Activated naive CD8-positive, alpha-beta T cell treated with anti-CD3 and anti-CD28 coated beads, Interleukin-2, amount 50 U/mL, for 16 hours (primary cell): ENCODE results near the gene CDH18.

ENCODE experiments used
- DNase-seq: peaks from one replicate; pipeline ENCODE4 v3.0.0-alpha.2; 2020; ENCODE audit warnings: low read depth, low spot score

Gene CDH18

GRCh38 chr5:19928562-19929421 is 59.2 kb downstream of the CDH18 start:
- no peak for DNase-seq

- DNase-seq, result no peak
Measured at GRCh38 chr5:19927919-19928318, 60.1 kb downstream of the CDH18 start.

- DNase-seq, result no peak
Measured at GRCh38 chr5:19927170-19927569, 60.8 kb downstream of the CDH18 start.

- DNase-seq, result no peak
Measured at GRCh38 chr5:19923742-19924141, 64.3 kb downstream of the CDH18 start.

GRCh38 chr5:19920761-19921160 is 67.2 kb downstream of the CDH18 start:
- no peak for DNase-seq

GRCh38 chr5:19918780-19919179 is 69.2 kb downstream of the CDH18 start:
- DNase-seq, result no peak

- no peak for DNase-seq
Measured at GRCh38 chr5:19917588-19918122, 70.3 kb downstream of the CDH18 start.

- DNase-seq, result no peak
Measured at GRCh38 chr5:19910136-19910535, 77.9 kb downstream of the CDH18 start.

- DNase-seq, result no peak
Measured at GRCh38 chr5:19904766-19905165, 83.2 kb downstream of the CDH18 start.

- no peak for DNase-seq
Measured at GRCh38 chr5:19903611-19904010, 84.4 kb downstream of the CDH18 start.

- DNase-seq, result no peak
Measured at GRCh38 chr5:19902316-19902934, 85.6 kb downstream of the CDH18 start.

GRCh38 chr5:19900269-19900668 is 87.7 kb downstream of the CDH18 start:
- DNase-seq, result no peak

GRCh38 chr5:19891658-19892057 is 96.3 kb downstream of the CDH18 start:
- DNase-seq, result no peak

- DNase-seq, result no peak
Measured at GRCh38 chr5:19886123-19886917, 101.7 kb downstream of the CDH18 start.

GRCh38 chr5:19885040-19885824 is 102.8 kb downstream of the CDH18 start:
- no peak for DNase-seq

GRCh38 chr5:19880859-19881436 is 107.1 kb downstream of the CDH18 start:
- no peak for DNase-seq

- no peak for DNase-seq
Measured at GRCh38 chr5:19880458-19880857, 107.5 kb downstream of the CDH18 start.

GRCh38 chr5:19874811-19875210 is 113.2 kb downstream of the CDH18 start:
- no peak for DNase-seq

- DNase-seq, result no peak
Measured at GRCh38 chr5:19866090-19866450, 121.9 kb downstream of the CDH18 start.

- no peak for DNase-seq
Measured at GRCh38 chr5:19865336-19866089, 122.5 kb downstream of the CDH18 start.
